Loucy (cell line): ENCODE data around the gene C16orf96.

Source experiments
- CTCF ChIP-seq: fragments of 200-600 bp; sonication (generic); conservative IDR thresholded peaks from 2 replicates; pipeline ENCODE4 v1.5.1; 2014; ENCODE audit warnings: mild to moderate bottlenecking, antibody characterized with exemption, low read length
- EZH2phosphoT487 ChIP-seq: fragments of 200-600 bp; IDR thresholded peaks from 2 replicates; pipeline ENCODE4 v1.6.1; 2018; ENCODE audit warnings: antibody characterized with exemption, mild to moderate bottlenecking, moderate library complexity, borderline replicate concordance

DNA sequence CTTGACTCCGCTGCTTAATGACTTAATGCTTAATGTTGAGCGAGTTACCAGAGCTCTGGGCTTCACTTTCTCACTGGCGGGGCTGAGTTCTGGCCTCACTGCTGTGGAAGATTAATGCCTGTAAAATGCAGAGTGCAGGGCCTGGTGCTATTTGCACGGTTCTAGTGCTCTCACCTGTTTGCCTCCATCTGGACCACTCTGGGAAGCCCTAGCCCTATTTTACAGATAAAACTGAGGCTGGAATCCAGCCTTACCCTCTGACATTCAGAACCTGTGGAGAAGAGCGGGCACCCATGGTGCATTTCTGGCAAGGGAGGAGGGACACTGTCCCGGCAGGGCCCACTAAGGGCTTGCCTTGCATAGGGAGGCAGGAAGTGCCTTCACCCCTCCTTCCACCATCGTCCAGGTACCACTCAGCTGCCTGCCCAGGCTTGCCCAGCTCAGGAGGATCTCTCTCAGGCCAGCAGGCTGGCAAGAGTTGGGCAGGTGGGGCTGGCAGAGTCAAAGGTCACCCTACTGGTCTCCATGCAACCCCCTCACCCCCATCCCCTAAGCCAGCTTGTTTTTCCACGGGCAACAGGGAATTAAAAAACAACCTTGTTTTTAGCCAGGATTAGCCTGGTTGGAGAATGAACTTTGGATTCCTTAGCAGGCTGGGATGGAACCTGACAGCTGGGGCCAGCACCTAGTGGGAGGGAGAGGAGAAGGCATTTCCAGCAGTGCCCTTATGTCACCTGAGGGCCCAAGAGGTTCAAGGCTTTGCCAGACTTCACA, 62.7 kb downstream of the C16orf96 start:
- TF ChIP-seq CTCF (no peak), EZH2phosphoT487 (no peak)
